HG02943 (cell line): Measurements from ENCODE around the gene NRP2.

Experiments used
- ATAC-seq: cut with Tn5 transposase; IDR thresholded peaks from one replicate; pipeline ENCODE4 v1.9.1; 2021; ENCODE audit warnings: mild to moderate bottlenecking, low read depth, moderate library complexity; ENCODE audit not compliant: unreplicated experiment

NRP2 gene

GRCh38 chr2:205728366-205728765 is 46.1 kb downstream of the NRP2 start:
- no peak for ATAC-seq

- no peak for ATAC-seq
These were observed 47.9 kb downstream of the NRP2 start for GRCh38 chr2:205730191-205730590.

DNA sequence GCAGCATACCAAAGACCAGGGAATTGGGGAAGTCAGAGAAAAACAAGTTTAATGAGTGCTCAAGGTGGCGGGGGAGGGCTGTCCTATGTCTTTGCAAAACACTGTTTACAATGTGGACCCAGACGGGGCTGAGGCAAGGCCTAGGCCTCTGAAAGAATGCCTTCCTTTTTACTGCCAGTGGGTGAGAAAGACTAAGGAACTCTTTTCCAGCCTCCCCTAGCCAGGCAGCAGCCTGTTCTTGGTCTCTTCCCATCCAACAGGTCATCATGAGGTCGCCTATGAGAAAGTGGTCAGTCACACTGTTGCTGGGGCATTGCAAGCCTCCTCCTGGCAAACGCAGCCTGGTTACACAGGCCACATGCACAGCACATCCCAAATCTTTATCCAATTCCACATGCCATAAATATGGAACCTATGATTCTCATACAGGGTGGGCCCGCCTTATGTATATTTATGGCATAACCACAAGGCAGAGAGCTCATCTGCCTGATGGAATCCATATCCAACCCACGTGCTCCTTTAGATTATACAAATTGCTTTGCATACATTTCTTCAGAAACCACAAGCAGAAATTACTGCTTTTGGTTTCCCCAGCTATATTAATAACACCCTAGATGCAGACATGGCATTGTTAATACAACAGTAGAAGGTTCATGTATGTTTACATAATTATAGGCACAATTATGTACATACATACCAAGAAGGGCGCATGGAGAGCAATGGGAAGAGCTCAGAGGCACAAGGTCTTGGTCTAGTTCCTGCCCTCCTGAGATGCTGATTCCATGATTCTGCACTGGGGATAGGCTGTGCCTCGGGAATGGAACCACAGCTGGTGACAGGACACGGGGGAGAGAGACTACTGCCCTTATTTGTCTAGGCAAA is 48.6 kb downstream of the NRP2 start:
- ATAC-seq = no peak

DNA sequence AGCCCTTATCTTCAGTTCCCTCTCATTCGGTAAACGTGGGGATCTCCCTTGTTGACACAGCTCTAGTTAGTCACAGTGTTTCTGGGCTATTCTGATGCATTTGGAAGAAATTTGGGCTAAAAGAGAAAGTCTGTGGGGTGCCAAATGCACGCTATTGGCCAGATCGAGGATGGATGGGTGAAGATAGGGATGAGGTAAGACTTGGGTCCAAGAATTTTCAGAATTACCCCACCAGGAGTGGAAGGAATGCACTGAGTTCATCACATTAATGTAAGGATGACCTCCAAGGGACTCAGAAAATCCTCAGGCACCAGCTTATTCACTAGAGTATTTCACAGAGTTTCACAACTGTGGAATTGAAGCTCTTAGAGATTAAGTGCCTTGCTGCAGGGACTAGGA is 49.3 kb downstream of the NRP2 start:
- ATAC-seq = no peak

DNA sequence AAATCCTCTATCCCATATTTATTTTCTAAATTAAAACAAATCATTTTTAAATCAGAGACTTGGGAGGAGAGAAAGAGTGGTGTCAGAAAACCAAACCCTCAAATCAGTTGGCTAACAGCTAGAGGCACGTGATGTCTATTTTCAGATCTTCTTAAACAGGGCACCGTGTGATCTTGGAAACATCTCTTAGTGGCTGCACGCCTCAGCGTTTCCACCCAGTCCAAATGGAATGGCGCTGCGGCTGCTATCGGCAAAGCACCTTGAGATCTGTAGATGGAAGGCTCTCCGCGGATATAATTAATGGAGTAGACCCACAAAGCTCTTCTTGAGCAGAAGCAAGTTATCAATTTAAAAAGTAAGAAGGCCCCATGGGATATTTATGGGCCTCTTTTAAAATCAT is 50.0 kb downstream of the NRP2 start:
- no peak for ATAC-seq

- no peak for ATAC-seq
These were observed 50.8 kb downstream of the NRP2 start for GRCh38 chr2:205733082-205733481.

GRCh38 chr2:205733648-205734047 is 51.3 kb downstream of the NRP2 start:
- no peak for ATAC-seq

DNA sequence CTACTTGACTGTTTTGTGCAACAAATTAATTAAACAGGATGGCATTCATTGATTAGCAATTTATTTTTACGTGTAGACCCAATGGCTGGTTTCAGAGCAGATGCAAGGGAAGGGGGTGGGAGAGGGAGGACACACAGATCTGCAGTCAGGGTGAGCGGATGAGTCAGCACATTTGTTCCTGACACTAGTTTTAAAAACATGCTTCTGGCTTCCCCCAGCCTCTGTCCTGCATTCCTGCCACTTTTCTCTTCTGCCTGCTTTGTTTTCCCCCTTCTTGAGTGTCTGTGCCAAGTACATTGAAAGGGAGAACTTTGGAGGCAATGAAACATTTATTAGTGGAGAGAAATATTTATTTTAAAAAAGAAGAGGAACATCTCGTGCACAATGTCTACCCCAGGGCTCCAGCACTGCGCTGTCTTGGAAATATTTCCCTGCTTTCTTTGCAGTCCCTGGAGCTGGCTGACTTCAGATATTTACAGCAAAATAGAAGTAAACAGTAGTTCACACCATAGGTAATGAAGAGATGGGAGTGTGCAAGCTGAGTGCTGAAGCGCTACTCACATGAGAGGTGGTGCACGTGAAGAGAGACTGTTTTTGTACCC is 52.2 kb downstream of the NRP2 start:
- ATAC-seq = no peak

GRCh38 chr2:205738117-205738968 is 56.0 kb downstream of the NRP2 start:
- ATAC-seq = no peak

DNA sequence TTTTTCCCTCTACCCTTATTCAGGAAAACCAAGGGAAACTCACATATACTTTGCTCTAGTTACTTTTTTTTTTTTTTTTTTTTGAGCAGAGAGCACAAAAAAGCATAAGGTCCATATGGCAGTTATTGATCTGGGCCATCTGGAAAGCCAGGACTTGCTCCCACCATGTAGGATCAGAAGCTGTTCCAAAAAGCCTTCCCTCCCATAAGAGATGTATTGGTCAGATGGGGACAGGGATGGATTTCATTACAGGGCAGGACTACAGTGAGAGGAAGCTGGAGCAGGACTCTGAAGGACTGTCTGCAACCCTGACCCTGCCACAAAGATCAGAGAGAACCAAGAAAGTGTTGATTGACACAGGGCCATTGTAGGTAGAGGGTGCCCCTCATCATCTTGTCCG is 57.3 kb downstream of the NRP2 start:
- ATAC-seq = no peak

DNA sequence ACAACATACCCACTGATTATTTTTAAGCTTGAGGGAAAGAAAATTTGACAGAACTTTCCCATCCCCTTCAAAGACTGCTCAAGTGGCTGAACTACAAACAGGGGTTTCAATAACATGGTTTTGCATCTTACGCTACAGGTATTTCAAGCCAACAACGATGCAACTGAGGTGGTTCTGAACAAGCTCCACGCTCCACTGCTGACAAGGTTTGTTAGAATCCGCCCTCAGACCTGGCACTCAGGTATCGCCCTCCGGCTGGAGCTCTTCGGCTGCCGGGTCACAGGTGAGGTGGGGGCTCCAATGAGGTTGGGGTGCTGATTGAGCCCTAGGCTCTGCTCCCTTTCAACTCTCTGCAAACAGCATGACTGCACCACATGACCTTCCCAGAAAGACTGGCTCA is 58.1 kb downstream of the NRP2 start:
- no peak for ATAC-seq

DNA sequence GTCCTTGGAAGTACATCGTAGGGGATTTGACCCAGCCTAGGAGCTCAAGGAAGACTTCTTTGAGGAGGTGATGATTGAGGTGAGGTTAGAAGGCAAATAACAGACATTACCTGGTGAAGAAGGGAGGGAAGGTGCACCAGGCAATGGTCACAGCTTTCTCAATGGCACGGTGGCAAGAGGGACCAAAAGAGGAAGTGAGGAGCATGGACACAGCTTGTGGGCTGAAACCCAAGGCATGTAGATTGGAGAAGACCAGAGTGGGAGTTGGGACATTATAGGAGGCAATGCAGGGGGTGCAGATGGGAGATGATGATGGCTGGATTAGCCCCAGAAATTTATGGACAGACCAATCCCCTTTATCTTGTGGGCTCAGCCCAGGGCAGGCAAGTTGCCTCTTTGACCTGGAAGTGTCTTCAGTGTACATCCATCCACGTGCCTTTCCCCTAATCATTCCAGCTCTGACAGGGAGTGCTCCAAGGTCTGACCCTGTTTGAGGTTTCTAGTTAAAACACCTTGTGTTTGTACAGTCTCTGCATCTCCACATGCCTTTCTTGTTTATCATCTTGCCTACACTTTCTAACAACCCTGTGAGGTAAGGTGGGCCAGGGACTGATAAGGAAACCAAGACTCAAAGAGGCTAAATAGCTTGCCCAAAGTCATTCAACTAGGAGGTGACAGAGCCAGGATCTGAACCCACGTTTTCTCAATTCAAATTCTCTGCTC is 59.1 kb downstream of the NRP2 start:
- ATAC-seq = no peak

DNA sequence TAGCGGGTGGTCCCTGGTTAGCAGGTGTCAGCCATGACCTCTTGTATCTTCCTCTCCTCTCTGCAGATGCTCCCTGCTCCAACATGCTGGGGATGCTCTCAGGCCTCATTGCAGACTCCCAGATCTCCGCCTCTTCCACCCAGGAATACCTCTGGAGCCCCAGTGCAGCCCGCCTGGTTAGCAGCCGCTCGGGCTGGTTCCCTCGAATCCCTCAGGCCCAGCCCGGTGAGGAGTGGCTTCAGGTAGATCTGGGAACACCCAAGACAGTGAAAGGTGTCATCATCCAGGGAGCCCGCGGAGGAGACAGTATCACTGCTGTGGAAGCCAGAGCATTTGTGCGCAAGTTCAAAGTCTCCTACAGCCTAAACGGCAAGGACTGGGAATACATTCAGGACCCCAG is 60.8 kb downstream of the NRP2 start:
- ATAC-seq = no peak

GRCh38 chr2:205744074-205744591 is 61.8 kb downstream of the NRP2 start:
- no peak for ATAC-seq

- ATAC-seq = no peak
These were observed 63.5 kb downstream of the NRP2 start for GRCh38 chr2:205745661-205746419.

- no peak for ATAC-seq
These were observed 64.1 kb downstream of the NRP2 start for GRCh38 chr2:205746420-205746785.

DNA sequence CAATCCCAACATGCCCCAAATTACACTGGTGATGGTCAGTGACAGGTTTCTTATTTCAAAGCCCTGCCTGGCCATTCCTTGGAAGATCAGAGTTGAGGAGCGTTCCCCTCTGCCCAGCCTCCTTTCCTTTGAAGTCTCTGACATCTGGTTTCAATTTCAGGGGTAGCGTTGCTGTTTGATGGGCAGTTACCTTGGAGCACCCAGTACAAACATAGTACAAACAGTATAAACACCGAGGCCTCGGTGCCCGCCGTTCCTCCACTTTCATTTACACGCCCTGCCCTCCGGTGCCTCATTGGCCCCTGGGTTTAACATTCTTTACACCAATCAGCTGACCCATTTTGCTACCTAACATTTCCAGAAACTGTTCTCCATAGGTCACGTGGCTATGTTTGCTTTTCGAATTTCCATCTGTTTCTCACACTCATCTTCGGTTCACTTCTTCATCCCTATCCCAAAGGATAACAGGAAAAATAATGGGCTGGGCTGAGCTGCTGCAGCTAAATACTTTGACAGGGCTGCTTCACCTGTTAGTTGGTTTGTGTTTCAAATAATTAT is 65.6 kb downstream of the NRP2 start:
- no peak for ATAC-seq

GRCh38 chr2:205748639-205749038 is 66.3 kb downstream of the NRP2 start:
- no peak for ATAC-seq

DNA sequence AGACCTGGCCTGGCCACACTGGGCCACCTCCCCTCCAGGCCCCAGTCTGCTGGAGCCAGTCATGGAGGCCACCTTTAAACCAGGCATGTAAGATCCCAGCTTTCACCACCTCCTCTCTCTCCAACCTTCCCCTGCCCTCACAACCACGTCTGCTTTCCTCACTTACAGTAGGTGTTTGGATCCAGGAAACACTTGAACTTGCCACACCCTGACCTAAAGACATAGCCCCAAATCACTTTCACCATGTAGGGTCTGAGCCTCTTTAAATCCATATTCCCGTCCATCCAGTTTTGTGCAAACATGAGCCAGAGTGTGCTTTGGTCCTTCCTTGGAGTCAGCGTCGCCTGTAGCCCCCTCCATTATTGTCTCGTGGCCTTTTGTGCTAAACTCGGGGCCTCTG is 66.8 kb downstream of the NRP2 start:
- ATAC-seq = no peak
